Aorta (tissue), 5 donors: ENCODE measurements around the gene TMEM185A. TPM values are rescaled to one million over a fixed set of nuclear protein-coding genes. Genes with fewer than 3 reads are reported as not detected.
"Not testable (repeated sequence)": the region's sequence is repeated elsewhere in the genome, so short reads cannot be mapped to it uniquely, and the experiment has no call there.

Experiments used
- ATAC-seq: fragments of 200-7000 bp; cut with Tn5 transposase; one replicate; pipeline ENCODE4 v1.9.1; 2022; ENCODE audit warnings: moderate library complexity; ENCODE audit not compliant: low FRiP score
- DNase-seq, 2 donors: peaks; one replicate each; pipeline ENCODE4 v3.0.0-alpha.2; 2020
- H3K27ac ChIP-seq, 2 donors: one replicate each; pipeline ENCODE4 v1.5.1; 2013; ENCODE audit warnings: low read length in 2 of 2, mild to moderate bottlenecking in 2 of 2, moderate library complexity in 2 of 2, control low read depth in 1 of 2, inconsistent platforms in 1 of 2, low read depth in 1 of 2
- H3K27me3 ChIP-seq, 2 donors: one replicate each; pipeline ENCODE4 v1.6.1; 2013; ENCODE audit warnings: control low read depth in 1 of 2, low read length in 1 of 2, mild to moderate bottlenecking in 1 of 2, moderate library complexity in 1 of 2; ENCODE audit not compliant: insufficient read depth in 2 of 2, control insufficient read depth in 1 of 2
- H3K36me3 ChIP-seq, 2 donors: one replicate each; pipeline ENCODE4 v1.6.1; 2013; ENCODE audit warnings: control low read depth in 1 of 2, low read length in 1 of 2, mild to moderate bottlenecking in 1 of 2; ENCODE audit not compliant: insufficient read depth in 2 of 2, control insufficient read depth in 1 of 2
- H3K4me1 ChIP-seq, 2 donors: one replicate each; pipeline ENCODE4 v1.6.1; 2013; ENCODE audit warnings: low read length in 2 of 2, control low read depth in 1 of 2, mild to moderate bottlenecking in 1 of 2, moderate library complexity in 1 of 2; ENCODE audit not compliant: insufficient read depth in 2 of 2, control insufficient read depth in 1 of 2
- H3K4me3 ChIP-seq, 2 donors: one replicate each; pipeline ENCODE4 v1.5.1; 2013; ENCODE audit warnings: low read length in 2 of 2, control low read depth in 1 of 2, mild to moderate bottlenecking in 1 of 2
- H3K9me3 ChIP-seq: one replicate; pipeline ENCODE4 v1.6.1; 2013; ENCODE audit warnings: mild to moderate bottlenecking, low read length; ENCODE audit not compliant: control insufficient read depth
- WGBS, 2 donors: extraction: QIAGEN DNeasy Blood & Tissue Kit; methylation state at CpG; one replicate each; pipeline ENCODE4 v1.1.7; 2013; 5-methylcytosine and 5-hydroxymethylcytosine counted together
- intact Hi-C, 2 donors: fragments of 100-400 bp; cut with DNase I; formaldehyde crosslinking; loops; one replicate each; pipeline versions ENCODE4 v1.14.2 to v1.15.0; 2022
- polyA plus RNA-seq, 2 donors: library from polyadenylated mRNA; stranded (reverse); fragments of 200-250 nt; gene quantifications; one replicate each; pipeline ENCODE4 v1.2.3, GENCODE V29; 2013
- total RNA-seq, 2 donors: library from RNA; stranded (reverse); fragmentation: NEBNext Ultra II Directional; extraction: Animal tissue kit (Norgen Biotek cat#: 25700); gene quantifications; one replicate each; pipeline ENCODE4 v1.2.1, GENCODE V29; 2021
- donor health status: healthy with polysubstance abuse.
- donor health status: Bipolar disorder and iron deficiency.
- donor health status: DM: no; HTN: no; CAD: no.
- donor health status: DM: no; HTN: no; CAD: no.
- donor health status: DM: yes; HTN: yes; CAD: no.

The TMEM185A gene
- total and polyA plus RNA-seq, 4 donors: 5.5 to 34.6 (median 22.3) TPM

GRCh38 chrX:149573456-149573855 is 58.1 kb downstream of the TMEM185A start:
- H3K36me3 ChIP-seq, intact Hi-C loops, DNase-seq, H3K27ac ChIP-seq, H3K4me1 ChIP-seq, H3K4me3 ChIP-seq, H3K27me3 ChIP-seq, ATAC-seq, H3K9me3 ChIP-seq: not testable (repeated sequence)
- WGBS, 2 donors: no CpG with 5 or more reads among the region's 1 CpG

- no peaks in the 10 kb centered on the region for H3K36me3 ChIP-seq
- DNase-seq (no peak), ATAC-seq (no peak)
- no peak overlapping the region for H3K27ac ChIP-seq
- intact Hi-C loops: no loop called here
- H3K9me3 ChIP-seq: no peaks in the 10 kb centered on the region
- H3K27me3 ChIP-seq: no peaks in the 10 kb centered on the region
- no peak overlapping the region for H3K4me3 ChIP-seq
- H3K4me1 ChIP-seq: no peaks in the 10 kb centered on the region
- WGBS, 2 donors: 11 to 17% methylated on average over 1 of the region's 1 CpG
These were observed 58.8 kb downstream of the TMEM185A start for GRCh38 chrX:149572743-149573142.

GRCh38 chrX:149571770-149572169 is 59.8 kb downstream of the TMEM185A start:
- intact Hi-C loops: no loop called here
- Histone ChIP-seq H3K4me1 (no peaks in the 10 kb centered on the region), H3K9me3 (no peaks in the 10 kb centered on the region), H3K27ac (no peak overlapping the region), H3K36me3 (no peaks in the 10 kb centered on the region), H3K4me3 (no peak overlapping the region), H3K27me3 (no peaks in the 10 kb centered on the region)
- WGBS, 2 donors: 66 to 91% methylated on average over 7 of the region's 7 CpGs
- no peak for ATAC-seq
- no peak for DNase-seq

- DNase-seq (no peak), ATAC-seq (no peak)
- H3K27ac ChIP-seq: no peak overlapping the region
- no peaks in the 10 kb centered on the region for H3K4me1 ChIP-seq
- no peak overlapping the region for H3K4me3 ChIP-seq
- H3K36me3 ChIP-seq: no peaks in the 10 kb centered on the region
- WGBS, 2 donors: 66 to 78% methylated on average over 6 of the region's 6 CpGs
- H3K27me3 ChIP-seq: no peaks in the 10 kb centered on the region
- no peaks in the 10 kb centered on the region for H3K9me3 ChIP-seq
- intact Hi-C loops: no loop called here
These were observed 60.9 kb downstream of the TMEM185A start for GRCh38 chrX:149570668-149571067.

- ATAC-seq: no peak
- no peak overlapping the region for H3K27ac ChIP-seq
- no peaks in the 10 kb centered on the region for H3K9me3 ChIP-seq
- no peaks in the 10 kb centered on the region for H3K36me3 ChIP-seq
- intact Hi-C loops: loop anchor here (10.0 kb wide), 2 partner anchors 55 to 65 kb away; partner anchors contain the start of gene TMEM185A (in 1 of the 2)
- H3K27me3 ChIP-seq: no peaks in the 10 kb centered on the region
- H3K4me1 ChIP-seq: no peaks in the 10 kb centered on the region
- 17 to 24% methylated on average over 2 of the region's 2 CpGs for WGBS, 2 donors
- DNase-seq: no peak
- H3K4me3 ChIP-seq: no peak overlapping the region
These were observed 61.8 kb downstream of the TMEM185A start for GRCh38 chrX:149569770-149570169.

- H3K9me3 ChIP-seq: no peaks in the 10 kb centered on the region
- no peak overlapping the region for H3K4me3 ChIP-seq
- ATAC-seq: no peak
- no peaks in the 10 kb centered on the region for H3K36me3 ChIP-seq
- no peaks in the 10 kb centered on the region for H3K27me3 ChIP-seq
- WGBS, 2 donors: 28 to 32% methylated on average over 5 of the region's 5 CpGs
- H3K4me1 ChIP-seq: no peaks in the 10 kb centered on the region
- DNase-seq: no peak
- H3K27ac ChIP-seq: no peak overlapping the region
- intact Hi-C loops: loop anchor here (10.0 kb wide), 2 partner anchors 56 to 66 kb away; partner anchors contain the start of gene TMEM185A (in 1 of the 2)
These were observed 62.8 kb downstream of the TMEM185A start for GRCh38 chrX:149568701-149569296.

- intact Hi-C loops: loop anchor here (10.0 kb wide), 2 partner anchors 57 to 67 kb away; partner anchors contain the start of gene TMEM185A (in 1 of the 2)
- 57 to 72% methylated on average over 7 of the region's 7 CpGs for WGBS, 2 donors
- Histone ChIP-seq H3K36me3 (no peaks in the 10 kb centered on the region), H3K27ac (peak overlapping the region in 1 of 2 donors; percentile 28), H3K4me3 (no peak overlapping the region), H3K4me1 (no peaks in the 10 kb centered on the region), H3K27me3 (no peaks in the 10 kb centered on the region), H3K9me3 (no peaks in the 10 kb centered on the region)
- ATAC-seq: no peak
- no peak for DNase-seq
These were observed 63.8 kb downstream of the TMEM185A start for GRCh38 chrX:149567621-149568417.

- ATAC-seq: no peak
- Histone ChIP-seq H3K9me3 (no peaks in the 10 kb centered on the region), H3K4me3 (no peak overlapping the region), H3K27ac (no peak overlapping the region), H3K4me1 (no peaks in the 10 kb centered on the region), H3K36me3 (no peaks in the 10 kb centered on the region), H3K27me3 (no peaks in the 10 kb centered on the region)
- peak in 1 of 2 donors; percentile 61 for DNase-seq
- intact Hi-C loops: loop anchor here (10.0 kb wide), 2 partner anchors 61 to 71 kb away; partner anchors contain the start of gene TMEM185A (in 1 of the 2)
- WGBS, 2 donors: 80 to 94% methylated on average over 4 of the region's 4 CpGs
These were observed 68.2 kb downstream of the TMEM185A start for GRCh38 chrX:149563359-149563758.
